ENCODE data around the gene TAS1R1.

TAS1R1 gene

DNA sequence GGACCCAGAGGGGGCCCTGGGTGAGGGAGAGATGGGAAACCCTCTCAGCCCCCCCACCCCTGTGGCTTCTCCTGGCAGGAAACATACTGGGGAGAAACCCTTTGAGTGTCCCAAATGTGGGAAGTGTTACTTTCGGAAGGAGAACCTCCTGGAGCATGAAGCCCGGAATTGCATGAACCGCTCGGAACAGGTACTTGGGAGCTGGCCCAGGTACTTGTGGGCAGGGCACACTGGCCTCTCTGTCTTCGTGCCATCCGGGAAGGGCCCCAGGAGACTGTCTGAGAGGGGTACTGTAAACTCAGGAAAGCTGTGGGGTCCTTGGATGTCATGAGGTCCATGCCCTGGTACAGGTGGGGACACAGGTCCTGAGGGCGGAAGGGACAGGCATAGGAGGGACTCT is 30.7 kb downstream of the TAS1R1 start:
- TF ChIP-seq, protein P1, sequence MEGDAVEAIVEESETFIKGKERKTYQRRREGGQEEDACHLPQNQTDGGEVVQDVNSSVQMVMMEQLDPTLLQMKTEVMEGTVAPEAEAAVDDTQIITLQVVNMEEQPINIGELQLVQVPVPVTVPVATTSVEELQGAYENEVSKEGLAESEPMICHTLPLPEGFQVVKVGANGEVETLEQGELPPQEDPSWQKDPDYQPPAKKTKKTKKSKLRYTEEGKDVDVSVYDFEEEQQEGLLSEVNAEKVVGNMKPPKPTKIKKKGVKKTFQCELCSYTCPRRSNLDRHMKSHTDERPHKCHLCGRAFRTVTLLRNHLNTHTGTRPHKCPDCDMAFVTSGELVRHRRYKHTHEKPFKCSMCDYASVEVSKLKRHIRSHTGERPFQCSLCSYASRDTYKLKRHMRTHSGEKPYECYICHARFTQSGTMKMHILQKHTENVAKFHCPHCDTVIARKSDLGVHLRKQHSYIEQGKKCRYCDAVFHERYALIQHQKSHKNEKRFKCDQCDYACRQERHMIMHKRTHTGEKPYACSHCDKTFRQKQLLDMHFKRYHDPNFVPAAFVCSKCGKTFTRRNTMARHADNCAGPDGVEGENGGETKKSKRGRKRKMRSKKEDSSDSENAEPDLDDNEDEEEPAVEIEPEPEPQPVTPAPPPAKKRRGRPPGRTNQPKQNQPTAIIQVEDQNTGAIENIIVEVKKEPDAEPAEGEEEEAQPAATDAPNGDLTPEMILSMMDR (conservative IDR thresholded peaks at IDR 0.05; ENCODE audit: low read depth, low read length), result no peak
- no peak overlapping the region for H3K4me3 ChIP-seq (ENCODE audit: low read length)
- DNase-seq (ENCODE audit: low read depth), result no peak

DNA sequence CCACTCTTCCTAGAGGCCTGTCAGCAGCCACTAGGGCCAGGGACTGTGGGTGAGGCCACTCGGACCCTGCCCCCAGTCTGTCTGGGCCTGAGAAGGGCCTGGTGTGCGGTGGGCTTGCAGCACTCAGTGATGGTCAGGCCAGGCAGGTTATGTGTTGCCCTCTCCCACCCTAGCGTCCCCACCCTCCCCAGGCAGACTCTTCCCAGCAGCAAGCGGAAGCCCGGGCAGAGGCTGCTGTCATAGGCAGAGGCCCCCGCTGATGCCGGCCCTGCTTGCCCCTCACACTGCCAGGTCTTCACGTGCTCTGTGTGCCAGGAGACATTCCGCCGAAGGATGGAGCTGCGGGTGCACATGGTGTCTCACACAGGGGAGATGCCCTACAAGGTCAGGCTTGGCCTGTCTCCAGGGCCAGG is 31.3 kb downstream of the TAS1R1 start:
- H3K4me3 ChIP-seq (ENCODE audit: low read length), result no peak overlapping the region
- no peak for DNase-seq (ENCODE audit: low read depth)
- TF ChIP-seq, protein P1 (conservative IDR thresholded peaks at IDR 0.05; ENCODE audit: low read depth, low read length), result no peak

DNA sequence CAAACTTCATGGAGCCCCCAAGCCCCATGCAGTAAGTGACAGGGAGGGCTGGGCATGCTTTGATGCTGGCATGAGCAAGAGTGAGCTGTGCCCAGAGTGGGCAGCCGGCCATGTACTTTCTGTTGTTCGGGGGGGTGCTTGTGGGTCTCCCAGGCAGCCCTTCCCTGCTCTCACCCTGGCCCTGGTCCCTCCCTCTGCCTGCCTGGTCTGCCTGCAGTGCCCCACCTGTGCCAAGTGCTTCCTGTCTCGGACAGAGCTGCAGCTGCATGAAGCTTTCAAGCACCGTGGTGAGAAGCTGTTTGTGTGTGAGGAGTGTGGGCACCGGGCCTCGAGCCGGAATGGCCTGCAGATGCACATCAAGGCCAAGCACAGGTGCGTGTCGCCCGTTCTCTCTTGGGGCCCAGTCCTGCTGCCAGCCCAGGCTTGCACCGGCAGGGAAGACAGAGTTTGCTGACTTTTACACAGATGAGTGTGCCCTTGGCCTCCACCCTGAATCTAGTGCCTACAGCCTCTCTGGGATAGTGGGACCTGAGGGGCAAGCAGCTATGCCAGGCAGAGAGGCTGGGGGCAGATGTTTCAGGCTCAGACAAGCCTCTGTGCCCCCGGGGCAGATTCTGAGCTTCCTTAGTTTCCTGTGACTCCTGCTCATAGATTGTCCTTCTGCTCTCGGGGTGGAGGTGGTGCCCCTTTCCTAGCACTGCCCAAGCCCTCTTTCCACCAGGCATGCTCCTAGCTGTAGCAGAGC is 32.3 kb downstream of the TAS1R1 start:
- DNase-seq (ENCODE audit: low read depth), result no peak
- TF ChIP-seq, protein P1 (conservative IDR thresholded peaks at IDR 0.05; ENCODE audit: low read depth, low read length), result no peak
- H3K4me3 ChIP-seq (ENCODE audit: low read length), result no peak overlapping the region

DNA sequence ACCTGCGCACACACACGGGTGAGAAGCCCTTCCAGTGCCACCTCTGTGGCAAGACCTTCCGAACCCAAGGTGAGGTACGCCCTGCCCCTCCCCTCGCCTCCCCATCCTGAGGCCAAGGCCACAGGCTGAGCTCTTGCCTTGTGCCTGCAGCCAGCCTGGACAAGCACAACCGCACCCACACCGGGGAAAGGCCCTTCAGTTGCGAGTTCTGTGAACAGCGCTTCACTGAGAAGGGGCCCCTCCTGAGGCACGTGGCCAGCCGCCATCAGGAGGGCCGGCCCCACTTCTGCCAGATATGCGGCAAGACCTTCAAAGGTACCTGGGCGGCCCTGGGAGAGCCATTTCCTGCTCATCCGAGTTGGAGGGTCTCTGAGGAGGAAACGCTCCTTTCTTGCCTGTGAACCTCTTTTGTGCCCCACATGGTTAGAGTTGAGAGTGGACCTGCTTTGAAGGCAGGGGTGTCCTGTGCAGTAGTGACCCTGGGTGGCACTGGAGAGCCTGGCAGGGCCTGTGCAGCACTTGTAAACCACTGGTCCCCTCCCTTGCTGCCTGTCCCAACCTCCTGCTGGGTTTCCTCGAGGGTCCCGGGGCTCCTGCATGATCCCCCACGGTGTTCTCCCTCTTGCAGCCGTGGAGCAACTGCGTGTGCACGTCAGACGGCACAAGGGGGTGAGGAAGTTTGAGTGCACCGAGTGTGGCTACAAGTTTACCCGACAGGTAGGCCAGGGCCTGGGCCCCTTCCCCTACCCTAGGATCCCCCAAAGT is 33.2 kb downstream of the TAS1R1 start:
- DNase-seq (ENCODE audit: low read depth), result no peak
- no peak overlapping the region for H3K4me3 ChIP-seq (ENCODE audit: low read length)
- TF ChIP-seq, protein P1 (conservative IDR thresholded peaks at IDR 0.05; ENCODE audit: low read depth, low read length), result no peak

DNA sequence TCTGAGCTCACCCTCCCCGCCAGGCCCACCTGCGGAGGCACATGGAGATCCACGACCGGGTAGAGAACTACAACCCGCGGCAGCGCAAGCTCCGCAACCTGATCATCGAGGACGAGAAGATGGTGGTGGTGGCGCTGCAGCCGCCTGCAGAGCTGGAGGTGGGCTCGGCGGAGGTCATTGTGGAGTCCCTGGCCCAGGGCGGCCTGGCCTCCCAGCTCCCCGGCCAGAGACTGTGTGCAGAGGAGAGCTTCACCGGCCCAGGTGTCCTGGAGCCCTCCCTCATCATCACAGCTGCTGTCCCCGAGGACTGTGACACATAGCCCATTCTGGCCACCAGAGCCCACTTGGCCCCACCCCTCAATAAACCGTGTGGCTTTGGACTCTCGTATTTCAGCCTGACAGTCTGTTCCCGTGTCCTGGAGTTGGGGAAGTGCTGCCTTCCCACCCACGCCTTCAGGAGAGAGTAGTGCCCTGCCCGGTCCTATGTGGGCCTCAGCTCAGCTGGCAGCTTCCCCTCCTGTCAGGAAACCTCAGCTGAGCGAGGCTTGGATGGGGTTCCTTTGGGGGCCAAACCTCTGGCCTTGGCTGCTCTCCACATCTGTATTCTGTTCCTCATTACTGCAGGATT is 33.9 kb downstream of the TAS1R1 start:
- no peak for DNase-seq (ENCODE audit: low read depth)
- H3K4me3 ChIP-seq (ENCODE audit: low read length), result no peak overlapping the region
- TF ChIP-seq, protein P1 (conservative IDR thresholded peaks at IDR 0.05; ENCODE audit: low read depth, low read length), result no peak

DNA sequence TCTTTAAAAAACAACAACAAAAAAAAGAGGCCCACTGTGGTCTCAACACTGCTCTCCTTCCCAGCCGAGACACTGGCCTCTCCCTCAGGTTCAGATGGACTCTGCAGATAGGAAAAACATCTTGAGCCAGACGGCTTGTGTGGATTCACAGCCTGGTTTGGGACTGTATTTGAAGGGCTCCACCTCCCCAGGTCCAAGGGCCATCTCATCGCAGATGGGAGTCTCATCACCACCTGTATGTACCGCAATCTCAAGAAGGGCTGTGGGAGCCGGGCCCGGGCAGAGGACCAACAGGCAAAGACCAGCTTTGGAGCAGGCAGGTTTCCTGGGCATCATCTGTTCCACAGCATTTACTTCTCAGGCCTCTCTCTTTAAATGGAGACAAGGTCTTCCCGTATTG is 34.9 kb downstream of the TAS1R1 start:
- DNase-seq (ENCODE audit: low read depth), result no peak
- TF ChIP-seq, protein P1 (conservative IDR thresholded peaks at IDR 0.05; ENCODE audit: low read depth, low read length), result no peak
- H3K4me3 ChIP-seq (ENCODE audit: low read length), result no peak overlapping the region

All from retinal pigment epithelial cell (primary cell).